HCEC 1CT (cell line): ENCODE data around the gene MAP3K15.
"Not testable (repeated sequence)": the region's sequence is repeated elsewhere in the genome, so short reads cannot be mapped to it uniquely, and the experiment has no call there.

Experiments used
- DNase-seq: peaks from one replicate; pipeline ENCODE4 v3.0.0-alpha.2; 2017

MAP3K15 gene

GRCh38 chrX:19539665-19540064 lies 24.4 kb upstream of the MAP3K15 start:
- DNase-seq: no peak

DNA sequence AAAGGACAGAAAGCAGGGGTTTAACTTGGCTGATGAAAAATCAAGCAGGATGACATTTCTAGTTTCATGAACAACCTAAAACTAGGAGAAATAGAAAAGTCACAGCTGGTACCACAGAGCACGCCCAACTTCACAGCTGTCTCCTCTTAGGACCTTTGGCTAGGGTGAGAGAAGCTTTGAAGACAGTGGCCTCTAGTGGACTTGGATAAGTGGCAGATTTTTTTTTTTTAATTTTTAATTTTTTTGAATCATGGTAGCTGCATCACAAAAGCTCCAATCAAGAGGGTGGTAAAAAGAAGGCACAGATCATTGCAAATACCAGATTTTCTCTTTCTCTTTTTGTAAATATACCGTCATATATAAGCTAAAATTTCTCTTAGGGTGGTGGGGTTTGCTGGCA lies 20.2 kb upstream of the MAP3K15 start:
- peak; percentile 12 for DNase-seq

- no peak for DNase-seq
Measured at GRCh38 chrX:19532709-19533108, 17.4 kb upstream of the MAP3K15 start.

DNA sequence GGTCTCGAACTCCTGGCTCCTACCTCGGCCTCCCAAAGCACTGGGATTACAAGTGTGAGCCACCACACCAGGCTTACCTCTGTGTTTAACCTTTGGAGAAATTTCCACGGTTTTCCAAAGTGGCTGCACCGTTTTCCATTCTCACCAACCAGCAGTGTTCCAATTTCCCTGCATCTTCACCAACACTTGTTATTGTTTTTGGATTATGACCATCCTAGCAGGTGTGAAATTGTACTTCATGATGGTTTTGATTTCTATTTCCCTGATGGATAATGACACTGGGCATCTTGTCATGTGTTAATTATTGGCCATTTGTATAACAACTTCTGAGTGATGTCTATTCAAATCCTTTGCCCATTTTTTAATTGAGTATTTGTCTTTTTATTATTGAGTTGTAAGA lies 2.7 kb upstream of the MAP3K15 start:
- no peak for DNase-seq

- no peak for DNase-seq
Measured at GRCh38 chrX:19515615-19516105, 352 bp upstream of the MAP3K15 start.

- DNase-seq: no peak
Measured at GRCh38 chrX:19513383-19513782, 1.9 kb downstream of the MAP3K15 start.

- no peak for DNase-seq
Measured at GRCh38 chrX:19512961-19513360, 2.3 kb downstream of the MAP3K15 start.

- no peak for DNase-seq
Measured at GRCh38 chrX:19512359-19512758, 2.9 kb downstream of the MAP3K15 start.

- not testable (repeated sequence) for DNase-seq
Measured at GRCh38 chrX:19511796-19512195, 3.5 kb downstream of the MAP3K15 start.

GRCh38 chrX:19496711-19497110 lies 18.6 kb downstream of the MAP3K15 start:
- no peak for DNase-seq

DNA sequence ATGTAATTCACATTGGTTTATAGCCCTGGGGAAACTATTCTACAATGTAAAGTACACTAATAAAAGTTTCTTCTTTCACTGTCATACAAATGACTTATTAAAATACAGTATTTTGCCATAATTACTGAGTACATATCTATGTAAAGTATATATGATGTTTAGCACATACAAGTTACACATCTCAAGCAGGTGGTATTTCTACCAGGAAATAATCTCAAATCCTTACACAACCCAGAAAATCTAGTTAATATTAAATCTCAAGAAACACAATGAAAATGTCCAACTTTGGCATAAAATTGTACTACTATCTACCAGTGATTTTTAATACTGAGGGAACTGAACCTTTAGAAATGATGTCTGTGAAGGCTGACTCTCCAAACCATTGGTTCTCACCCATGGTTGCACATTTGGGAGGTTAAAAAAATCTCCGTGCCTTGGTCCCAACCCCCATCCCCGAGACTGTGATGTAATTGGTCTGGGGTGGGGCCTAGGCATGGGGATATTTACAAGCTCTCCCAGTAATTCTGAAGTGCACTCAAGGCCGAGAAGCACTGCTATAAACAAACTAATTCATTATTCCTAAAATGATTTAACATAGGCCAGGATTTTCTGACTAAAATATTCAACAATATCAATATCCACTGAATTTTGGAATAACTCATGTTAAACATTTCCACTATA lies 27.6 kb downstream of the MAP3K15 start:
- DNase-seq: no peak

DNA sequence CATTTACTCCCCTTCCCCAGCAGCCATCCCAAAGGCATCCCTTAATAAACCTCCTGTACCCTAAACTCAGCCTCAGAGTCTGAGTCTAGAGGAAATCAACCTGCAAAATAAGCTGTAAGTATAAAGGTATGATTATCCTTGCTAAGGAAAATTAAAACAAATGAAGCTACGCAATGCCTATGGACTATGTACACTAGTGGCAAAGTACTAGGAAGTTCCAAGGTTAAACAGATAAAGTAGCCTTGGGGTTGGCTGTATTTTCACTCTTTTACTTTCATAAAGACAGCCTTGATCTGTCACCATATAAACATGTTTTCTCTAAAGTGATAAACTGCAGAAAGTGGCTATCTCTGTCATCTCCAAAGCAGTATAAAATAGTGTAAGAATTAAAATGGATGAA lies 35.9 kb downstream of the MAP3K15 start:
- no peak for DNase-seq

- DNase-seq: not testable (repeated sequence)
Measured at GRCh38 chrX:19468383-19468782, 46.9 kb downstream of the MAP3K15 start.

DNA sequence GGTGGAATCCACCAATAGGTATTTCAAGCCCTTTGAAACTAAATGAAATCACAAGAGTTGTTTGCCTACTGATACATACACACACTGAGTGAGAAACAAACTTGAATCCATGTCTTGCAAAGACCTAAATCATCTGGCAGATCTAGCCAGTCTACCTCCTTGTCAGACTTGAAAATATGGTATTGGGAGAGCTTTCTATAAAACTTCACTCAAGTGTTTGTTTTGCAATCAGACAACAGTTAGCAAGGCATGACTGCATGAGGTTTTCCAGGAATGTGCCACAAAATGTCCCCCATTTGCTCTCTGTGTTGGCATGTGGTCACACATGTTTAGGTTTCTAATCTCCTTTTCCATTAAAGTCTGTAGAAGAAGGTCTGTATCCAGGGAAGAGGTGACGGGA lies 52.4 kb downstream of the MAP3K15 start:
- DNase-seq: no peak

- no peak for DNase-seq
Measured at GRCh38 chrX:19462231-19462630, 53.1 kb downstream of the MAP3K15 start.

GRCh38 chrX:19457662-19458061 lies 57.6 kb downstream of the MAP3K15 start:
- DNase-seq: no peak

DNA sequence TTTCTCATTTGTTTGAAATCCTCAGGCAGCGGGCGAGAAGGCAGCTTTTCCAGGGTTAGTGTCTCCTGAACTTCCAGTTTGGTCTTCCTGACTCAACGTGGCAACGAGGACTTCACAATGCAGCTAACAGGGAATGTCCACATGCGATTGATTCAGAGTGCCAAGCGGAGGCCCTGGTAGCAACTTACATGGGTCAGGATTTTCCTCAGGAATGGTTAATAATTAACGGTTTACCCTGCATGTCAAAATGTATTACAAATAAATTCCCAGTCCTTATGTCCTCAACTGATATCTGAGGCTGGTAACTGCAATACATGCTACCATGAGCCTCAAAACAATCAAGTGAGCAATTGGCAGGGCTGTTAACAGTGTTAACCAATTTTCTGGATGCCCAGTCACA lies 67.2 kb downstream of the MAP3K15 start:
- DNase-seq: no peak

- DNase-seq: no peak
Measured at GRCh38 chrX:19446397-19446796, 68.9 kb downstream of the MAP3K15 start.

DNA sequence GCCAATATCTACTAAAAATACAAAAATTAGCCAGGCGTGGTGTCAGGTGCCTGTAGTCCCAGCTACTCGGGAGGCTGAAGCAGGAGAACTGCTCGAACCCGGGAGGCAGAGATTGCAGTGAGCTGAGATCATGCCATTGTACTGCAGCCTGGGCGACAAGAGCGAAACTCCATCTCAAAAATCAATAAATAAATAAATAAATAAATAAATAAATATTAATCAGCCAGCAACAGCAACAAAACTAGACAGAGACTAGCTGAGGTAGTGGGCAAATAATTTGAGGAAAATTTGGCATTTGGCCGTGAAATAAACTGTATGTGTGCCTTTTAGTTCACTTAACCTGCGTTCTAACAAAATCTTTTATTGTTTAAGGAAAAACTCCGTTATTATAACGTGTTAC lies 69.5 kb downstream of the MAP3K15 start:
- DNase-seq: not testable (repeated sequence)

DNA sequence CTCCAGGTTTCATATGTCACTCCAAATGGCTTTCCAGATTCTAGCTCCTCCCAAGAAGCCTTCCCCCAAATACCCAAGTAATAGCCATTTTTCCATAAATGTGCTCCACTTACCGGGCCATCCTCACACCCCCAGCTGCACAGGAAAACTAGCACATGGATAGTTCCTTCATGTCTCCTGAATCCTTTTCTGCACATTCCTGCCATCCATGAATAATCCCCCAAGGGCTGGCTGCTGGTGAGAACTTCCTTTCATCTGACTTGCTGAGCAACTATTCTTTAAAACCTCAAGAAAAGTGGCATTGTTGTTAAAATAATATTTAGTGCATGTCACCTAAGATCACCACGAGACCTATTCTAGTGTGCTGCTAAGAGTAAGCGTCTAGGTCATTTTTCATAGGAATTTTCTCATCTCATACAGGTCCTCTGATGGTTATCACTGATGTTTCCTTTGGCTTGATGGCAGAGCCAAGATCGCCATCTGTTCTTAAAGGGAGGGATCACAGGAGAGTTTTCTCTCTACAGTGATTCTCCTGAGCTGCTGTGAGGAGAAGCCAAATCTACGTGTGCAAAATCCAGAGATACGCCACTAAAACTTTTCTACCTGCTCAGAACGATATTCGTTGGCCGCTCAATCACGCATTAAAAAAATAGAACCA lies 71.3 kb downstream of the MAP3K15 start:
- no peak for DNase-seq

DNA sequence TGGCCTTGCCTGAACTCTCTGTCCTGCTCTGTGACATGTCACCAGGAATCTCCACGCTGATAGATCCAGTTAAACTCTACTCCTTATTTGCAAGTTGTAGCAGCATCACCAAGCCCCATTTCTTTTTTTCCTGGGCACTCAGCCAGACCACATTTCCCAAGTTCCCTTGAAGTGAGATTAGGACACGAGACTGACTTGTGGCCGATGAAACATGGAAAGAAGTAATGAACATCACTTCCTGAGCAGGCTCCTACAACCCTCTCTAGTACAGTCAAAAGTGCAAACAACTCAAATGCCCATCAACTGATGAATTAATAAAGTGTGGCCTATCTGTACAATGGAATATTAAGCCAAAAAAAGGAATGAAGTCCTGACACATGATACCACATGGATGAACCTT lies 74.6 kb downstream of the MAP3K15 start:
- DNase-seq: peak; percentile 3

DNA sequence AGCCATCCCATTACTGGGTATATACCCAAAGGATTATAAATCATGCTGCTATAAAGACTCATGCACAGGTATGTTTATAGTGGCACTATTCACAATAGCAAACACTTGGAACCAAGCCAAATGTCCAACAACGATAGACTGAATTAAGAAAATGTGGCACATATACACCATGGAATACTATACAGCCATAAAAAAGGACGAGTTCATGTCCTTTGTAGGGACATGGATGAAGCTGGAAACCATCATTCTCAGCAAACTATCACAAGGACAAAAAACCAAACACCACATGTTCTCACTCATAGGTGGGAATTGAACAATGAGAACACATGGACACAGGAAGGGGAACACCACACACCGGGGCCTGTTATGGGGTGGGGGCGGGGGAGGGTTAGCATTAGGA lies 92.6 kb downstream of the MAP3K15 start:
- DNase-seq: not testable (repeated sequence)

GRCh38 chrX:19410259-19410658 lies 105.0 kb downstream of the MAP3K15 start:
- no peak for DNase-seq

GRCh38 chrX:19403696-19404095 lies 111.6 kb downstream of the MAP3K15 start:
- no peak for DNase-seq

- DNase-seq: no peak
Measured at GRCh38 chrX:19392703-19393102, 122.6 kb downstream of the MAP3K15 start.
